A673 (cell line): ENCODE measurements around the gene RBFOX1. TPM values are rescaled to one million over a fixed set of nuclear protein-coding genes. Genes with fewer than 3 reads are reported as not detected.

Source experiments
- BruUV-seq: library from RNA; stranded (reverse); fragments of 400-500 nt; replicated peaks from 2 replicates; lab custom pipeline; 2021; lab: Mats Ljungman, UMichigan
- CTCF ChIA-PET: fragments of 300-600 bp; sonication (Branson Sonifier 250); formaldehyde crosslinking; loops from one replicate; lab custom pipeline; 2022; ENCODE audit warnings: antibody characterized with exemption; lab: Charles Lee
- POLR2A ChIA-PET: fragments of 300-600 bp; sonication (Branson Sonifier 250); formaldehyde crosslinking; loops from one replicate; lab custom pipeline; 2022; ENCODE audit warnings: antibody characterized with exemption; ENCODE audit not compliant: low non-redundant PET; lab: Charles Lee
- DNase-seq: peaks from one replicate; pipeline ENCODE4 v3.0.0-alpha.2; 2015; ENCODE audit warnings: low spot score
- H3K27ac ChIP-seq: fragments of 200-600 bp; sonication (generic); 2 replicates; pipeline ENCODE4 v1.5.1; 2016; ENCODE audit warnings: mixed run types, low read depth, mild to moderate bottlenecking, mixed read lengths, antibody characterized with exemption, low read length; ENCODE audit not compliant: poor library complexity, severe bottlenecking
- H3K27me3 ChIP-seq: fragments of 200-600 bp; sonication (generic); replicated peaks from 2 replicates; pipeline ENCODE4 v1.6.1; 2017; ENCODE audit warnings: mixed run types, low read depth, mild to moderate bottlenecking, mixed read lengths, antibody characterized with exemption, low read length; ENCODE audit not compliant: insufficient read depth, poor library complexity
- H3K36me3 ChIP-seq: fragments of 200-600 bp; sonication (generic); 2 replicates; pipeline ENCODE4 v1.6.1; 2016; ENCODE audit warnings: mixed run types, mild to moderate bottlenecking, mixed read lengths, antibody characterized with exemption, low read length; ENCODE audit not compliant: insufficient read depth, poor library complexity, severe bottlenecking
- H3K4me1 ChIP-seq: fragments of 200-600 bp; sonication (generic); 2 replicates; pipeline ENCODE4 v1.6.1; 2017; ENCODE audit warnings: mixed run types, mild to moderate bottlenecking, mixed read lengths, antibody characterized with exemption, low read length; ENCODE audit not compliant: insufficient read depth, poor library complexity, severe bottlenecking
- H3K4me3 ChIP-seq: fragments of 200-600 bp; sonication (generic); 2 replicates; pipeline ENCODE4 v1.5.1; 2016; ENCODE audit warnings: low read depth, mixed run types, mild to moderate bottlenecking, mixed read lengths, low read length; ENCODE audit not compliant: poor library complexity, severe bottlenecking
- H3K9me3 ChIP-seq: fragments of 200-600 bp; sonication (generic); 2 replicates; pipeline ENCODE4 v1.6.1; 2016; ENCODE audit warnings: mixed run types, low read depth, mild to moderate bottlenecking, mixed read lengths, antibody characterized with exemption, low read length; ENCODE audit not compliant: poor library complexity, severe bottlenecking
- CTCF ChIP-seq: fragments of 300-800, 200-600 bp; sonication (generic); conservative IDR thresholded peaks from 2 replicates; pipeline ENCODE4 v1.5.1; 2017; ENCODE audit warnings: low read depth, mild to moderate bottlenecking, antibody characterized with exemption, low read length, moderate library complexity, mixed read lengths
- EZH2 ChIP-seq: fragments of 200-600 bp; sonication (generic); IDR thresholded peaks from 2 replicates; pipeline ENCODE4 v1.6.1; 2017; ENCODE audit warnings: borderline replicate concordance, low read depth, mild to moderate bottlenecking, mixed read lengths, antibody characterized with exemption, low read length; ENCODE audit not compliant: poor library complexity, severe bottlenecking
- intact Hi-C: fragments of 100-400 bp; cut with micrococcal nuclease; formaldehyde crosslinking; loops from one replicate; pipeline ENCODE4 v1.10.0; 2022; ENCODE audit not compliant: unreplicated experiment
- total RNA-seq: library from RNA; stranded (reverse); gene quantifications from 2 replicates; pipeline ENCODE4 v1.2.3, GENCODE V29; 2021

RBFOX1 gene
- total RNA-seq, 1 experiment from 2014 or later = 1.8 TPM

DNA sequence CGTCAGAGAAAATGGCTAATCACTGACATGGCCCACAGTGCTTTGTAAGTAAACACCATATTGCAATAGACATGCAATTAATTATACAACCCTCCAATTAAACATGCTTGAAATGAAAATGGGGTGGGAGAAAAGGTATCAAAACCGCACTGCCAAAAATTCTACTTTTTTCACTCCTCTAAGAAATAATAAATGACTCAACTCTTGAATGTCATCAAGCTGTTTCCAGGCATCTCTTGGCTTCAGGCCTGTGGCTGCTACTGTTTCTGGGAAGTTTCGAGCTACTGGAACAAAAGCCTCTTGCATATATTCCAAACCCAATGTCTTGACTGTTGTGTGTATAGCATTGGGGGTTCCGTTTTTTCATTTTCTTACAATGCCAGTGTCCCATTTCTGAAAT is 412.6 kb downstream of the RBFOX1 start:
- Histone ChIP-seq H3K27ac (no peak overlapping the region), H3K27me3 (no peaks in the 10 kb centered on the region), H3K9me3 (no peaks in the 10 kb centered on the region), H3K36me3 (no peaks in the 10 kb centered on the region), H3K4me1 (no peaks in the 10 kb centered on the region), H3K4me3 (no peak overlapping the region)
- no peak for DNase-seq
- intact Hi-C loops = no loop called here
- CTCF ChIA-PET = no interaction called here
- no TSS peak for BruUV-seq
- TF ChIP-seq EZH2 (no peak), CTCF (no peak)
- POLR2A ChIA-PET = no interaction called here

GRCh38 chr16:7746941-7747340 is 414.3 kb downstream of the RBFOX1 start:
- intact Hi-C loops = no loop called here
- no peaks in the 10 kb centered on the region for H3K27me3 ChIP-seq
- no peak overlapping the region for H3K4me3 ChIP-seq
- ChIA-PET POLR2A (no interaction called here), CTCF (no interaction called here)
- H3K4me1 ChIP-seq = no peaks in the 10 kb centered on the region
- no peaks in the 10 kb centered on the region for H3K9me3 ChIP-seq
- no TSS peak for BruUV-seq
- DNase-seq = no peak
- TF ChIP-seq CTCF = no peak
- no peak for TF ChIP-seq EZH2
- no peak overlapping the region for H3K27ac ChIP-seq
- no peaks in the 10 kb centered on the region for H3K36me3 ChIP-seq

DNA sequence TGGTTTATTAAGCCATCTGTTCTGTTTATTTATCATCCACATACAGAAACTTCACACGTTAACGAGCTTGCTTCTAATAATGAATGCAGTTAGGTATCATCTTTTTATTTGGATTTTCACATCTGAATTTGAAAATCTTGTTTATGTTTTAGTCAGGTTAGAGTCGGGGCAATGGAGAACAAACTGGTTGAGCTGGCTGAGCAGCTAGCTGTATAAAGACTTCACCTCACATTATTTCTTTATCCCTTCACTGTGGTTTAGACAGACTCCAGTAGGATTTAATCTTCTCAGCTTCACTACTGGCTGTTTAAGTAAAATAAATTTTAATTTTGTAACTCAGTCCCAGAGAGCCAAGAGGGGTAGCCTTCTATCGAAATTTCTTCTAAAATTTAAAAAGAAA is 415.9 kb downstream of the RBFOX1 start:
- H3K9me3 ChIP-seq = no peaks in the 10 kb centered on the region
- BruUV-seq = no TSS peak
- no peak overlapping the region for H3K4me3 ChIP-seq
- intact Hi-C loops = no loop called here
- POLR2A ChIA-PET = no interaction called here
- CTCF ChIA-PET = no interaction called here
- no peaks in the 10 kb centered on the region for H3K27me3 ChIP-seq
- H3K27ac ChIP-seq = no peak overlapping the region
- DNase-seq = no peak
- TF ChIP-seq CTCF (no peak), EZH2 (no peak)
- no peaks in the 10 kb centered on the region for H3K36me3 ChIP-seq
- no peaks in the 10 kb centered on the region for H3K4me1 ChIP-seq
